ENCODE data around the gene RAPSN. TPM values are rescaled to one million over a fixed set of nuclear protein-coding genes. Genes with fewer than 3 reads are reported as not detected.

RAPSN gene
- total RNA-seq, 6 experiments from 2014 or later = 0.15 to 0.49 (median 0.25) TPM; not detected in 3

GRCh38 chr11:47466201-47466600, 17.3 kb upstream of the RAPSN start:
- intact Hi-C loops (cut with DNase I) = no loop called here
- peaks cover 0 to 21% (median 10%) of the 10 kb centered on the region in 4 donors for H3K36me3 ChIP-seq
- no peak for ATAC-seq
- H3K27me3 ChIP-seq = no peaks in the 10 kb centered on the region
- H3K9me3 ChIP-seq = no peaks in the 10 kb centered on the region
- no peak for DNase-seq
- H3K4me3 ChIP-seq = no peak overlapping the region
- H3K4me1 ChIP-seq = peaks cover 0 to 43% (median 11%) of the 10 kb centered on the region in 4 donors
- peak overlapping the region; percentile 37 to 65 (median 38) for H3K27ac ChIP-seq
- no peak for TF ChIP-seq POLR2A (IDR thresholded peaks at IDR 0.05)
- no peak for TF ChIP-seq CTCF (IDR thresholded peaks at IDR 0.05)
- 19% methylated on average over 5 of the region's 5 CpGs for WGBS (ENCODE audit: insufficient coverage, low coverage, low lambda C conversion rate, missing lambda C conversion rate)

DNA sequence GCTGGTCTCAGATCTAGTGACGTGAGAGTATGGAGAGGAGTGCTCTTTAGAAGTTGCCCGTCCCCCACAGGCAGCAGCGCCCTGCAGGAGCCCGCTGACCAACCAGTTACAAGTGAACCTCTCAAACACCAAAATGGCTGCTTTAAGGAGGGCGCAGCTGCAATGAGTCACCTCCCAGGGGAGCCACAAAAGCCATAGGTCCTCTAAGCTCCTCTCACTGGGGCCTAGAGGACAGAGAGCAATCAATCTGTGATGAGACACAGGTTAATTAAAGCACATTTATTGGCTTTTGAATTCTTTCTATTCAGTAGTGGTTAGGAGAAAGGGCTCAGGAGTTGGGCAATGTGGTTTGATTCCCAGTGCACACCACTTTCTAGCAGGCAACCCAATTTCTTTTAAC, 15.5 kb upstream of the RAPSN start:
- no peak for ATAC-seq
- Histone ChIP-seq H3K27me3 (no peaks in the 10 kb centered on the region), H3K4me1 (peaks cover 0 to 37% (median 5%) of the 10 kb centered on the region in 4 donors), H3K27ac (no peak overlapping the region), H3K9me3 (no peaks in the 10 kb centered on the region), H3K4me3 (no peak overlapping the region), H3K36me3 (peaks cover 0 to 11% (median 5%) of the 10 kb centered on the region in 4 donors)
- no peak for TF ChIP-seq CTCF (IDR thresholded peaks at IDR 0.05)
- no peak for TF ChIP-seq POLR2A (IDR thresholded peaks at IDR 0.05)
- 94% methylated on average over 4 of the region's 5 CpGs for WGBS (ENCODE audit: insufficient coverage, low coverage, low lambda C conversion rate, missing lambda C conversion rate)
- DNase-seq = no peak
- intact Hi-C loops (cut with DNase I) = no loop called here

DNA sequence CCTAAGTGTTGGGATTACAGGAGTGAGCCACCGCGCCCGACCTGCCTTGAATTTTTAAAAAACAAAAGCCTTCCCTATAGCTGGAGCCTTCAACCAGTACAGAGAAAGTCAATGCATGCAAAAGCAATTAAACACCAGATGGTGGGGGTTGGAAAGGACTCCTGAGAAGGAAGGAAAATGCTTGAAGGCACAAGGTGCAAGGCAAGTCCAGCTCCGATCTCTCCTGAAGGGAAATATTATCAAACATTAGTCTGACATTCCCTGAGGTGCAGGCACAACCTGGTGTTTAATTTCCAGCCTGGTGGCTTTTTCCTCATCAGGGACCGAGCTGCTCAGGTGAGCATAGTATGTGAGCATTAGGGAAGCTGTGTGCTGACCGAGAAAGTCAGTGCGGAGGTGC, 12.9 kb upstream of the RAPSN start:
- Histone ChIP-seq H3K9me3 (no peaks in the 10 kb centered on the region), H3K4me3 (no peak overlapping the region), H3K27ac (no peak overlapping the region), H3K36me3 (peaks cover 0 to 11% (median 5%) of the 10 kb centered on the region in 4 donors), H3K4me1 (peaks cover 0 to 13% (median 0%) of the 10 kb centered on the region in 4 donors), H3K27me3 (no peaks in the 10 kb centered on the region)
- no peak for ATAC-seq
- TF ChIP-seq POLR2A (IDR thresholded peaks at IDR 0.05) = no peak
- no peak for TF ChIP-seq CTCF (IDR thresholded peaks at IDR 0.05)
- no peak for DNase-seq
- intact Hi-C loops (cut with DNase I) = no loop called here
- 98% methylated on average over 6 of the region's 7 CpGs for WGBS (ENCODE audit: insufficient coverage, low coverage, low lambda C conversion rate, missing lambda C conversion rate)

- Histone ChIP-seq H3K27me3 (no peaks in the 10 kb centered on the region), H3K36me3 (peaks cover 0 to 11% (median 5%) of the 10 kb centered on the region in 4 donors), H3K4me1 (peaks cover 0 to 1% (median 0%) of the 10 kb centered on the region in 4 donors), H3K4me3 (no peak overlapping the region), H3K27ac (no peak overlapping the region), H3K9me3 (no peaks in the 10 kb centered on the region)
- TF ChIP-seq POLR2A (IDR thresholded peaks at IDR 0.05) = no peak
- TF ChIP-seq CTCF (IDR thresholded peaks at IDR 0.05) = no peak
- WGBS (ENCODE audit: insufficient coverage, low coverage, low lambda C conversion rate, missing lambda C conversion rate) = 100% methylated on average over 2 of the region's 2 CpGs
- DNase-seq (no peak), ATAC-seq (no peak)
- intact Hi-C loops (cut with DNase I) = no loop called here
Measured at GRCh38 chr11:47460571-47461235, 11.8 kb upstream of the RAPSN start.

All from right lobe of liver (tissue), 6 donors.